ENCODE measurements around the gene CORO2B.

DNA sequence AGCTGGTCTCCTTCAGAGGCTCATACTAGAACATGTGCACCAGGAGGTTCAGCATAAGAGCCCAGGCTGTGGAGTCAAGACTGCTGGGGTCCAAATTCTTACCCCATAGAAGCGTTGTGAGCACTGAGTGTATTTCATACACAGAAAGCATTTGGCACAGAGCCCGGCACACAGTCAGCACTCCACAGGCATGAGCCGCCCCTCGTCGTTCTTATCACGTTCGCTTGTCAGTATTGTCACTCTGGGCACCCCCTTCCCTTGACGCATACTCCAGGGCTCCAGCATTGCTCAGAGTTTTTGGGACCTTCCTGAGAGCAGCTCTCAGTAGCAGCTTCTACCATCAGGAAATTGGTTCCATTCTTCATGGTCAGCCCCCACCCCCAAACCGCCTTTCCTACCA, 25.2 kb downstream of the CORO2B start:
- TF ChIP-seq CTCF (IDR thresholded peaks at IDR 0.05): no peak
- no peak for TF ChIP-seq POLR2A (IDR thresholded peaks at IDR 0.05)

Data from ovary (tissue), 3 donors.